HFFc6 (cell line): ENCODE measurements around the gene BBS1. TPM values are rescaled to one million over a fixed set of nuclear protein-coding genes. Genes with fewer than 3 reads are reported as not detected.
"Not testable (repeated sequence)": the region's sequence is repeated elsewhere in the genome, so short reads cannot be mapped to it uniquely, and the experiment has no call there.

ENCODE experiments used
- DNase-seq: peaks from one replicate; pipeline ENCODE4 v3.0.0-alpha.2; 2018
- H3K27ac Mint-ChIP-seq: 2 replicates; pipeline ENCODE4 v1.8.0; 2020; ENCODE audit warnings: mild to moderate bottlenecking, mixed read lengths
- H3K27me3 Mint-ChIP-seq: 2 replicates; pipeline ENCODE4 v1.8.0; 2021; ENCODE audit warnings: mild to moderate bottlenecking, moderate library complexity, mixed read lengths; ENCODE audit not compliant: insufficient read depth
- H3K36me3 Mint-ChIP-seq: 2 replicates; pipeline ENCODE4 v1.8.0; 2021; ENCODE audit warnings: low read depth, mixed read lengths
- H3K4me1 Mint-ChIP-seq: 2 replicates; pipeline ENCODE4 v1.8.0; 2020; ENCODE audit warnings: low read depth, mixed read lengths
- H3K4me3 Mint-ChIP-seq: 2 replicates; pipeline ENCODE4 v1.8.0; 2020; ENCODE audit warnings: mild to moderate bottlenecking, moderate library complexity, mixed read lengths
- H3K9me3 Mint-ChIP-seq: 2 replicates; pipeline ENCODE4 v1.8.0; 2020; ENCODE audit warnings: mild to moderate bottlenecking, mixed read lengths
- total RNA-seq, 6 experiments: library from RNA; stranded (reverse); fragmentation: NEBNext Ultra II Directional; extraction: Animal tissue kit (Norgen Biotek cat#: 25700); gene quantifications; 2 replicates in 1 of 6; 3 replicates in 5 of 6; pipeline ENCODE4 v1.2.3, GENCODE V29; 2021
- TF ChIP-seq, protein P1 (sequence below): fragments of 200-600 bp; sonication (generic); IDR thresholded peaks from 2 replicates; pipeline ENCODE4 v1.5.0; 2021; ENCODE audit warnings: antibody characterized with exemption, mild to moderate bottlenecking

BBS1 gene
- total RNA-seq, 6 experiments from 2014 or later: 14.9 to 21.4 (median 17.3) TPM

DNA sequence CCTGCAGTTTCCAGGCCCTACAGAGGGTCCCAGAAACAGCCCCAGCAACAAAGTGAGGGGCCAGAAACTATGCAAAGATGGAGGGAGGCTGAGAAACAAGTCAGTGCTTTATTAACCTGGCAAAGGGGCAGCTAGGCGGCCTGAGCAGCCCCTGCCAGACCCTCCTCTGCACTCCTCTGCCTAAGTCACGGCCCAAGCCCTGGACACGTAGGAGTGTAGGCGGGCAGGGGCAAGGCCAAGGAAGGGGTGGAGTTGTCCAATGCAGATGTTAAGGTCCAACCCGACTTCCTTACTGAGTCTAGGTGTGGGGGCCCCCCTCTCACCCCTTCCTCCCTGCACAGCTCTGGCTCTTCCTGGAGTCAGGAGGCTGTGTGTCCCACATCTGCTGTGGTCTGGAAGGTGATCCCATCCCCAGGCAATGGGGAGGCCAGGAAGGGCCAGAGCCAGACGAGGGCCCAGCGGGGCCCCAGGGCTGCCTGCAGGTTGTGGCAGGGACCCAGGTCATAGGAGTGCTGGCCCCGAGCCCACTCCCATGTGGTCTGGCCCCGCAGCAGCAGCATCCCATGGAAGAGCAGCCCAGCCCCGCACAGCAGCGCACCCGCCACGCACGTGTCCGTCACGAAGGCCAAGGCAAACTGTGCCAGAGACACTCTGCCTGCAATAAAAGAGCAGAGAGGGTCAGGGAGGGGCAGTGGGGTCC, 28.9 kb downstream of the BBS1 start:
- no peak for DNase-seq
- TF ChIP-seq, protein P1, sequence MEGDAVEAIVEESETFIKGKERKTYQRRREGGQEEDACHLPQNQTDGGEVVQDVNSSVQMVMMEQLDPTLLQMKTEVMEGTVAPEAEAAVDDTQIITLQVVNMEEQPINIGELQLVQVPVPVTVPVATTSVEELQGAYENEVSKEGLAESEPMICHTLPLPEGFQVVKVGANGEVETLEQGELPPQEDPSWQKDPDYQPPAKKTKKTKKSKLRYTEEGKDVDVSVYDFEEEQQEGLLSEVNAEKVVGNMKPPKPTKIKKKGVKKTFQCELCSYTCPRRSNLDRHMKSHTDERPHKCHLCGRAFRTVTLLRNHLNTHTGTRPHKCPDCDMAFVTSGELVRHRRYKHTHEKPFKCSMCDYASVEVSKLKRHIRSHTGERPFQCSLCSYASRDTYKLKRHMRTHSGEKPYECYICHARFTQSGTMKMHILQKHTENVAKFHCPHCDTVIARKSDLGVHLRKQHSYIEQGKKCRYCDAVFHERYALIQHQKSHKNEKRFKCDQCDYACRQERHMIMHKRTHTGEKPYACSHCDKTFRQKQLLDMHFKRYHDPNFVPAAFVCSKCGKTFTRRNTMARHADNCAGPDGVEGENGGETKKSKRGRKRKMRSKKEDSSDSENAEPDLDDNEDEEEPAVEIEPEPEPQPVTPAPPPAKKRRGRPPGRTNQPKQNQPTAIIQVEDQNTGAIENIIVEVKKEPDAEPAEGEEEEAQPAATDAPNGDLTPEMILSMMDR: no peak
- peaks cover 27% of the 10 kb centered on the region for H3K4me1 Mint-ChIP-seq
- H3K4me3 Mint-ChIP-seq: no peak overlapping the region
- no peak overlapping the region for H3K27ac Mint-ChIP-seq
- no peaks in the 10 kb centered on the region for H3K9me3 Mint-ChIP-seq
- H3K36me3 Mint-ChIP-seq: peaks cover 11% of the 10 kb centered on the region
- peaks cover 3% of the 10 kb centered on the region for H3K27me3 Mint-ChIP-seq

DNA sequence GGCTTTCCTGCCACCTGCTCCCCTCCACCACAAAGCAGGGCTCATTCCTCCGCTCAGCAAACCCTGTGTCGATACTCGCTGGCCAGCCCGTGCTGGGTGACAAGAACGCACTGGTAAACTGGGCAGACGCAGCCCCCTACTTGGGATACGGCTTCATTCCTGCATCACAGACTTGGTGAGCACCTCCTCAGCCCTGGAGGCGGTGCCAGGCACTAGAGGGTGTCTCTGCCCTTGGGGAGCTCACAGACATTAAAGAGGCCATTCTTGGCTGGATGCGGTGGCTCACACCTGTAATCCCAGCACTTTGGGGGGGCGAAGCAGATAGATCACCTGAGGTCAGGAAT, 29.4 kb downstream of the BBS1 start:
- no peak for DNase-seq
- H3K27me3 Mint-ChIP-seq: peaks cover 3% of the 10 kb centered on the region
- TF ChIP-seq, protein P1: no peak
- no peak overlapping the region for H3K4me3 Mint-ChIP-seq
- peaks cover 11% of the 10 kb centered on the region for H3K36me3 Mint-ChIP-seq
- H3K4me1 Mint-ChIP-seq: peaks cover 30% of the 10 kb centered on the region
- no peak overlapping the region for H3K27ac Mint-ChIP-seq
- H3K9me3 Mint-ChIP-seq: no peaks in the 10 kb centered on the region

DNA sequence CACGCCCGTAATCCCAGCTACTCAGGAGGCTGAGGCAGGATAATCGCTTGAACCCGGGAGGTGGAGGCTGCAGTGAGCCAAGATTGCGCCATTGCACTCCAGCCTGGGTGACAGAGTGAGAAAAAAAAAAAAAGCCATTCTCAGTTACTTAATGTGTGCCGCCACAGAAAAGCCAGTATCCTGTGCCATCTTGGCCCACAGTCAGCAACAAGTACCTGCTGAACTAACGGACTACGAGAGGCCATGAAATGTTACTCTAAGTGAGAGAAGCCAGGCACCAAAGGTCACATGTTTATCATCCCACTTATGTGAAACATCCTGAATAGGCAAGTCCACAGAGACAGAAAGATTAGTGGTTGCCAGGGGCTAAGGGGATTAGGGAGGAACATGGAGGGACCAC, 30.2 kb downstream of the BBS1 start:
- not testable (repeated sequence) for H3K27me3 Mint-ChIP-seq, DNase-seq, H3K4me3 Mint-ChIP-seq, H3K27ac Mint-ChIP-seq, H3K9me3 Mint-ChIP-seq
- Mint-ChIP-seq H3K4me1 (peaks cover 36% of the 10 kb centered on the region), H3K36me3 (peaks cover 11% of the 10 kb centered on the region)

DNA sequence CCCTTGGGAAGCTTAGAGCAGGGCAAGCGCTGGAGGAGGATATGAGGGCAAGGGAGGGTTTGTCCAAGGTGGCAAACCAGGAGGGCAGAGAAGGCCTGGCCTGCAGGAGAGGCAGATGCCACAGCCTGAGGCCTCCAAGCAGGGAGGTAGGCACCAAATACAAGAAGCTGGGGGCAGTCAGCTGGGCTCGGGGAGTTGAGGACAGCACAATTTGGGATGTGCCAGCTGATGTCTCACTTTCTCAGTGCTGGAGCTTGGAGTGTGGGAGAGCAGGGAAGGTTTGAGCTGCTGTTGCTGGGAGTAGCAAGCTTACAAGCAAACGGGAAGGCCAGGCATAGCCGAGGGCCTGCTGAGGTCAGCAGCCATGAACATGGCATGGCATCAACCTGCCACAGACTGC, 31.5 kb downstream of the BBS1 start:
- peak overlapping the region; percentile 60; the same call in 1 of the 2 replicates for H3K27ac Mint-ChIP-seq

DNA sequence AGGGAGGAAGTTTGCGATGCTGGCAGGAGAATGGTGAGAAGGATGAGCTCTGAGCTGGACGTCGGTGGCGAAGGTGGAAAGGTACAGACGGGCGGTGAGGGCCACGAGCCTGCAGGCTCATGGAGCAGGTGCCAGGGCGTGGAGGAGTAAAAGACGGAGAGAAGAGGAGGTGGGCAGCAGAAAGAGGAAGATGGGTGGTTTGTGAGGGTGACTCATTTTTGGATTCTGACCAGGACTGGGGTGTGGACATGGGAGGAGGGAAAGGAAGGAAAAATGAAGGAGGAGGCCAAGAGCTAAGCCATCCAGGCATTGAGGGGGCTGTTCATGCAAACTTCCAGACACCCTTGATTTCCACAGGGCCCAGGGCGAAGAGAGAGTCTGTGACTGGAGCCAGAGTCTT, 31.9 kb downstream of the BBS1 start:
- peaks cover 36% of the 10 kb centered on the region for H3K4me1 Mint-ChIP-seq
- no peaks in the 10 kb centered on the region for H3K9me3 Mint-ChIP-seq
- peaks cover 9% of the 10 kb centered on the region for H3K36me3 Mint-ChIP-seq
- TF ChIP-seq, protein P1: no peak
- H3K27ac Mint-ChIP-seq: peak overlapping the region; percentile 60
- no peak overlapping the region for H3K4me3 Mint-ChIP-seq
- no peak for DNase-seq
- H3K27me3 Mint-ChIP-seq: peaks cover 3% of the 10 kb centered on the region

More for the DNA sequence above, 31.5 kb downstream of the BBS1 start:
- Mint-ChIP-seq H3K4me1 (peaks cover 36% of the 10 kb centered on the region), H3K36me3 (peaks cover 11% of the 10 kb centered on the region), H3K27me3 (peaks cover 3% of the 10 kb centered on the region), H3K9me3 (no peaks in the 10 kb centered on the region), H3K4me3 (no peak overlapping the region)
- no peak for DNase-seq
- TF ChIP-seq, protein P1: no peak

DNA sequence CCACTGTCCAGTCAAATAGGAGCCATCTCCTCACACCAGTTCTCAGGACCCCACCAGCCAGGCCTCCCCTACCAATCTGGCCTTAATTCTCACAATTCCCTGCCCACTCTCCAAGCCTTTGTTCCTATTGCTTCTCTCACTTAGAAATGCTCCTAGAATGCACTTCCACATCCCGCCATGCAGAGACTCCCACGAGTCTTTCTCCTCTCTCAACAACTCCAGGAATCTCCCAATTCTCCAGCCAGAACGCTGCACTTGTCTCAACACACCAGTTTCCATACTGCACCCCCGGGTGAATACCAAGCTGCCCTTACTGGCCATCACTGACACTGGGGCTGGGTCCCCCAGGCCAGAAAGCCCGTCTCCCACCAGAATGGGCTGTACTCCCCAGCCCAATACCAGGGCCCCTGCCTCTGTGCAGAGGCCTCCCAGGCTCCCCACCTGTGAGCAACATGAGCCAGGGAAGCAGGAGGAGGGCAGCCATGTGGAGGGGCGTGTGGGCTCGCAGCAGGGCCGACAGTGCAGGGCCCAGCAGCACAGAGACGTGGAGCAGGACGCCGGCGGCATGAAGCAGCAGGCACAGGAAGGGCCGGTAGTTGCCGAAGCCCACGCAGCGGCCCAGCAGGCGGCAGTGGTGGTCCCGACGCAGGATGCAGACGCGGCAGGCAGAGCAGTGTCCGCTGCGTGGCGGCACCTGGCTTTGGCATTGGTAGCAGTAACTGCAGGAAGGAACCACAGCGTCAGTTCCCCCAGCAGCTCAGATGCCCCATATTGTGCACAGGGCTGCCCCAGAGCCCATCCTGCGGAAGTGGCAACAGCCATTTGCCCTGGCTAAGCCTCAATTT, 33.0 kb downstream of the BBS1 start:
- TF ChIP-seq, protein P1: peak; percentile 28
- Mint-ChIP-seq H3K4me3 (no peak overlapping the region), H3K27ac (0 out of 2 replicates have a peak overlapping the region, but pooled peaks have one; percentile 35), H3K36me3 (peaks cover 7% of the 10 kb centered on the region), H3K27me3 (peaks cover 3% of the 10 kb centered on the region), H3K4me1 (peaks cover 36% of the 10 kb centered on the region), H3K9me3 (no peaks in the 10 kb centered on the region)
- no peak for DNase-seq

DNA sequence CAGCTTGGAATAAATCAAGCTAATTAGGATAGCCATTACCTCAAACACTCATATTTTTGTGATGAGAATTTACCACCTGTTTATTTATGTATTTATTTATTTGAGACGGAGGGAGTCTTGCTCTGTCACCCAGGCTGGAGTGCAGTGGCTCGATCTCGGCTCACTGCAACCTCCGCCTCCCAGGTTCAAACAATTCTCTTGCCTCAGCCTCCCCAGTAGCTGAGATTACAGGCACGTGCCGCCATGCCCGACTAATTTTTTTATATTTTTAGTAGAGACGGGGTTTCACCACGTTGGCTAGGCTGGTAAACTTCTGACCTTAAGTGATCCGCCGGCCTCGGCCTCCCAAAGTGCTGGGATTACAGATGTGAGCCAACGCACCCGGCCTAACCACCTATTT, 34.5 kb downstream of the BBS1 start:
- peaks cover 14% of the 10 kb centered on the region for H3K27me3 Mint-ChIP-seq
- peak overlapping the region; percentile 70 for H3K27ac Mint-ChIP-seq
- H3K36me3 Mint-ChIP-seq, H3K9me3 Mint-ChIP-seq, DNase-seq: not testable (repeated sequence)
- H3K4me3 Mint-ChIP-seq: peak overlapping the region; percentile 88
- H3K4me1 Mint-ChIP-seq: peaks cover 36% of the 10 kb centered on the region
